OCI-LY1 (cell line): ENCODE results near the gene SYT1.

Experiments used
- H2AFZ ChIP-seq: fragments of 200-600 bp; sonication (generic), shearing (Covaris generic); 2 replicates; pipeline ENCODE4 v1.6.0; 2014; ENCODE audit warnings: antibody characterized with exemption, mild to moderate bottlenecking, low read length
- H3F3A ChIP-seq: fragments of 200-600 bp; sonication (generic), shearing (Covaris generic); 2 replicates; pipeline ENCODE4 v1.6.0; 2014; ENCODE audit warnings: mild to moderate bottlenecking, antibody characterized with exemption, low read length, moderate library complexity; ENCODE audit not compliant: insufficient read depth
- H3K27ac ChIP-seq: fragments of 200-600 bp; sonication (generic); 2 replicates; pipeline ENCODE4 v1.5.1; 2014; ENCODE audit warnings: low read length, mixed run types, mild to moderate bottlenecking, low read depth; ENCODE audit not compliant: poor library complexity, severe bottlenecking
- H3K27me3 ChIP-seq: fragments of 200-600 bp; sonication (generic); 2 replicates; pipeline ENCODE4 v1.6.0; 2014; ENCODE audit warnings: antibody characterized with exemption, mild to moderate bottlenecking, low read length, moderate library complexity; ENCODE audit not compliant: insufficient read depth
- H3K36me3 ChIP-seq: fragments of 200-600 bp; sonication (generic); 2 replicates; pipeline ENCODE4 v1.6.1; 2014; ENCODE audit warnings: mild to moderate bottlenecking, antibody characterized with exemption, low read length, moderate library complexity, mixed read lengths; ENCODE audit not compliant: insufficient read depth
- H3K4me1 ChIP-seq: fragments of 200-600 bp; sonication (generic); 2 replicates; pipeline ENCODE4 v1.5.1; 2014; ENCODE audit warnings: mild to moderate bottlenecking, low read length, moderate library complexity; ENCODE audit not compliant: insufficient read depth, severe bottlenecking
- H3K4me2 ChIP-seq: fragments of 200-600 bp; sonication (generic), shearing (Covaris generic); 2 replicates; pipeline ENCODE4 v1.6.1; 2014; ENCODE audit warnings: low read length
- H3K4me3 ChIP-seq: fragments of 200-600 bp; sonication (generic); 2 replicates; pipeline ENCODE4 v1.5.1; 2014; ENCODE audit warnings: low read length, low read depth, mild to moderate bottlenecking, mixed read lengths; ENCODE audit not compliant: poor library complexity, severe bottlenecking
- H3K79me2 ChIP-seq: fragments of 200-600 bp; shearing (Covaris generic); 2 replicates; pipeline ENCODE4 v1.6.1; 2016; ENCODE audit warnings: mixed run types, low read length, mixed read lengths; ENCODE audit not compliant: insufficient read depth
- H3K9ac ChIP-seq: fragments of 200-600 bp; sonication (generic), shearing (Covaris generic); 2 replicates; pipeline ENCODE4 v1.6.1; 2014; ENCODE audit warnings: mild to moderate bottlenecking, low read length, mixed read lengths
- H3K9me2 ChIP-seq: fragments of 200-600 bp; sonication (generic), shearing (Covaris generic); 2 replicates; pipeline ENCODE4 v1.6.1; 2014; ENCODE audit warnings: low read depth, mild to moderate bottlenecking, low read length, mixed read lengths
- H3K9me3 ChIP-seq: fragments of 200-600 bp; shearing (Covaris generic); 2 replicates; pipeline ENCODE4 v1.6.1; 2014; ENCODE audit warnings: low read length, mixed read lengths
- H4K20me1 ChIP-seq: fragments of 200-600 bp; sonication (generic), shearing (Covaris generic); 2 replicates; pipeline ENCODE4 v1.6.0; 2016; ENCODE audit warnings: mild to moderate bottlenecking, low read length; ENCODE audit not compliant: insufficient read depth
- EZH2 ChIP-seq: fragments of 200-600 bp; sonication (generic), shearing (Covaris generic); IDR thresholded peaks from 2 replicates; pipeline ENCODE4 v1.8.0; 2017; ENCODE audit warnings: borderline replicate concordance, mixed run types, mild to moderate bottlenecking, antibody characterized with exemption, low read length, moderate library complexity, mixed read lengths
- TF ChIP-seq, protein P1 (sequence below): fragments of 200-600 bp; sonication (generic), shearing (Covaris generic); IDR thresholded peaks from 2 replicates; pipeline ENCODE4 v1.5.1; 2017; ENCODE audit warnings: mild to moderate bottlenecking, antibody characterized with exemption, low read length, moderate library complexity, mixed read lengths

SYT1 gene

DNA sequence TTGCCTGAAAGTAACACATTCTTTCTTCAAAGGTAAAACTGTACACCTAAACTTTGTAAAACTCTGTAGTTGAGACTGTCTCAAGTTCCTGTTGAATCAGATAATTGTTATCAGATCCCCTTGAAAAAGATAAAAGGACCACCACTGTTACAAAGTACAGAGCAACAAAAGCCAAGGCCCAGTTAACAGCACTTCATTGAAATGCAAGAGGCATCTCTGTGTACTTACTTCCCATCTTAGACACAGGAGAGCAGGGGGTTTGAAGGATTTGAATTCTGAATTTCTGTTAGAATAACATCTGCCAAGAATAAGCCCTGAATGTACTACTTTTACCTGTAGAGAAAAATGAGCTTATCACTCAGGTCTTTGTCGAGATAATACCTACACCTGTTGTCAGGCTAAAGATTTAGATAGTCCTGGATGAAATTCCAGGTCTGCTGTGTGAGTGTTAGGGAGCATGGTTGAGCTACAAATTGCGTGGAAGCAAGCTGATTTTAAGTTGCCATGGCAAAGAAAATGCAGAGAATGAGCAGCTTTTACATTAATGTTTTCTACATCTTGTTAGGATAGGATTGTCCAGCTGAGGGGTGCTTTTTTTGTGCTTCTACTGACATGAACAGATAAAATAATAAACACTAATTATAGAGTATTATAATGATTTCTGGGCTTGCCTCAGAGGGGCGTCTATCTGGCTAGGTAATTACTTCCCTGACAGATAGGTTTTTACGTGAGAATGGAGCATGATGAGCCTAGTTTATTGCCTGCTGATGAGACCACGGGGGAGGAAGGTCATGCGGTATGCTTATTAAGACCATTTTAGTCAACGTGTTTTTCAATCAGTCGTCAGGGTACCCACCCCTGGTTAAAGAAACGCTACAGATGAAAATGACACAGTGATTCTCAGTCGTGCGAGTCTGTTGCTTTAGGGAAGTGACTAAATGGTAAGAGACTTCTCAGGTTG is 517.0 kb downstream of the SYT1 start:
- no peaks in the 10 kb centered on the region for H3K9me3 ChIP-seq
- no peak for TF ChIP-seq EZH2
- TF ChIP-seq, protein P1, sequence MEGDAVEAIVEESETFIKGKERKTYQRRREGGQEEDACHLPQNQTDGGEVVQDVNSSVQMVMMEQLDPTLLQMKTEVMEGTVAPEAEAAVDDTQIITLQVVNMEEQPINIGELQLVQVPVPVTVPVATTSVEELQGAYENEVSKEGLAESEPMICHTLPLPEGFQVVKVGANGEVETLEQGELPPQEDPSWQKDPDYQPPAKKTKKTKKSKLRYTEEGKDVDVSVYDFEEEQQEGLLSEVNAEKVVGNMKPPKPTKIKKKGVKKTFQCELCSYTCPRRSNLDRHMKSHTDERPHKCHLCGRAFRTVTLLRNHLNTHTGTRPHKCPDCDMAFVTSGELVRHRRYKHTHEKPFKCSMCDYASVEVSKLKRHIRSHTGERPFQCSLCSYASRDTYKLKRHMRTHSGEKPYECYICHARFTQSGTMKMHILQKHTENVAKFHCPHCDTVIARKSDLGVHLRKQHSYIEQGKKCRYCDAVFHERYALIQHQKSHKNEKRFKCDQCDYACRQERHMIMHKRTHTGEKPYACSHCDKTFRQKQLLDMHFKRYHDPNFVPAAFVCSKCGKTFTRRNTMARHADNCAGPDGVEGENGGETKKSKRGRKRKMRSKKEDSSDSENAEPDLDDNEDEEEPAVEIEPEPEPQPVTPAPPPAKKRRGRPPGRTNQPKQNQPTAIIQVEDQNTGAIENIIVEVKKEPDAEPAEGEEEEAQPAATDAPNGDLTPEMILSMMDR, result no peak
- H3K4me2 ChIP-seq, result no peak overlapping the region
- no peaks in the 10 kb centered on the region for H4K20me1 ChIP-seq
- no peak overlapping the region for H2AFZ ChIP-seq
- H3K9ac ChIP-seq, result no peak overlapping the region
- no peaks in the 10 kb centered on the region for H3K27me3 ChIP-seq
- H3K9me2 ChIP-seq, result no peaks in the 10 kb centered on the region
- H3K36me3 ChIP-seq, result no peaks in the 10 kb centered on the region
- H3K27ac ChIP-seq, result no peak overlapping the region
- no peaks in the 10 kb centered on the region for H3K79me2 ChIP-seq
- H3F3A ChIP-seq, result no peaks in the 10 kb centered on the region
- no peaks in the 10 kb centered on the region for H3K4me1 ChIP-seq
- H3K4me3 ChIP-seq, result no peak overlapping the region

DNA sequence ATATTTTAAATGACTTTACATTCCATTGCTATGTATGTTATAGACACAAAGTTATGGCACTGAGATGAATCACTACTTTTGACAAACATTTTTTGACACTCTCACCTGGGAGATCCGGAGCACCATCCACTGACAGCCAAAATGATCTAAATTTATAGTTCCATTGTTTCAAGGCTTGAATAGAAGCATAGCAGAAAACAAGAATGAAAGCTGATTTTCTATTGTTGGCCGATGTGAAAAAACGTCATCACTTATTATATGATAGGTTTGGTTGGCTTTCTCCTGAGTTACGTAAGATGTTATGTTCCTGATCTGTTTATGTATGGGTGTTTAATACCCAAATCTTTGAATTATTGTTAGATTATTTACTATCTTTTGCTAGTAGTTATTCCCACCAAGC is 520.0 kb downstream of the SYT1 start:
- Histone ChIP-seq H3K9ac (no peak overlapping the region), H3K4me1 (no peaks in the 10 kb centered on the region), H3F3A (no peaks in the 10 kb centered on the region), H3K4me3 (no peak overlapping the region), H4K20me1 (no peaks in the 10 kb centered on the region), H3K79me2 (no peaks in the 10 kb centered on the region), H3K4me2 (no peak overlapping the region), H3K36me3 (no peaks in the 10 kb centered on the region), H3K9me2 (no peaks in the 10 kb centered on the region), H2AFZ (no peak overlapping the region), H3K9me3 (no peaks in the 10 kb centered on the region), H3K27ac (no peak overlapping the region), H3K27me3 (no peaks in the 10 kb centered on the region)
- no peak for TF ChIP-seq EZH2
- TF ChIP-seq, protein P1, result no peak

DNA sequence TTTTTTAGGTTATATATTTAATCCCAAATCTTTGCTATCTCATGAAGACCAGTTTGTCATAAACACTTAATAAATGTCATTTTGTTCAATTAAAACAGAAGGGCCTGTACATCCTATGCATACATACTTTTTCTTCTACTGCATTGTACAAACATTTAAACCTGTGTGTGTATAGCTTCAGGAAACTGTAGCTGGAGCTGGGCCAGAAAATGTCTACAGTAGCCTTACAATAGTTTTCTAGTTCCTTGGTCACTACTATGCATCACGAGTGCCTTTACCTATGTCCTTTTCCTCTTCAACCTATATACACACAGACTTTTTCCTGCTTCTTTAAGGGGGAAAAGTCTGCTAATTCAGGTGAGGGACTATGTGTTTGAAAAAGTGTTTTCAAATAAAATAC is 523.4 kb downstream of the SYT1 start:
- no peaks in the 10 kb centered on the region for H3K27me3 ChIP-seq
- H3K4me2 ChIP-seq, result no peak overlapping the region
- no peaks in the 10 kb centered on the region for H3K9me2 ChIP-seq
- TF ChIP-seq, protein P1, result no peak
- TF ChIP-seq EZH2, result no peak
- no peaks in the 10 kb centered on the region for H4K20me1 ChIP-seq
- no peak overlapping the region for H3K27ac ChIP-seq
- no peak overlapping the region for H2AFZ ChIP-seq
- H3K4me3 ChIP-seq, result no peak overlapping the region
- H3K79me2 ChIP-seq, result no peaks in the 10 kb centered on the region
- no peaks in the 10 kb centered on the region for H3K36me3 ChIP-seq
- no peak overlapping the region for H3K9ac ChIP-seq
- H3F3A ChIP-seq, result no peaks in the 10 kb centered on the region
- H3K4me1 ChIP-seq, result no peaks in the 10 kb centered on the region
- H3K9me3 ChIP-seq, result no peaks in the 10 kb centered on the region
